Immature natural killer cell (primary cell): ENCODE results near the gene ENKUR. TPM values are rescaled to one million over a fixed set of nuclear protein-coding genes. Genes with fewer than 3 reads are reported as not detected.

Experiments used
- DNase-seq, 3 donors: peaks; one replicate each; pipeline ENCODE4 v3.0.0; 2022; ENCODE audit warnings: mixed read lengths in 1 of 3
- H3K27ac Mint-ChIP-seq, 6 donors: one replicate each; pipeline ENCODE4 v1.8.0; 2020; ENCODE audit warnings: mixed read lengths in 6 of 6, mild to moderate bottlenecking in 5 of 6, inconsistent platforms in 4 of 6, moderate library complexity in 3 of 6
- H3K27me3 Mint-ChIP-seq, 3 donors: one replicate each; pipeline ENCODE4 v1.8.0; 2020 to 2021; ENCODE audit warnings: low read depth in 3 of 3, mild to moderate bottlenecking in 3 of 3, mixed read lengths in 3 of 3, moderate library complexity in 3 of 3, inconsistent platforms in 1 of 3
- H3K36me3 Mint-ChIP-seq, 3 donors: one replicate each; pipeline ENCODE4 v1.8.0; 2020; ENCODE audit warnings: mixed read lengths in 3 of 3, inconsistent platforms in 2 of 3, mild to moderate bottlenecking in 2 of 3
- H3K4me1 Mint-ChIP-seq, 2 donors: one replicate each; pipeline ENCODE4 v1.8.0; 2020; ENCODE audit warnings: inconsistent platforms in 2 of 2, mild to moderate bottlenecking in 2 of 2, mixed read lengths in 2 of 2, moderate library complexity in 1 of 2
- H3K4me3 Mint-ChIP-seq, 5 donors: one replicate each; pipeline ENCODE4 v1.8.0; 2020; ENCODE audit warnings: mild to moderate bottlenecking in 5 of 5, mixed read lengths in 5 of 5, inconsistent platforms in 3 of 5, moderate library complexity in 3 of 5
- H3K9me3 Mint-ChIP-seq, 6 donors: one replicate each; pipeline ENCODE4 v1.8.0; 2020; ENCODE audit warnings: mild to moderate bottlenecking in 6 of 6, mixed read lengths in 6 of 6, inconsistent platforms in 4 of 6, moderate library complexity in 3 of 6
- polyA plus RNA-seq, 3 donors: library from polyadenylated mRNA; unstranded; fragments of 300-500 nt; fragmentation: Illumina TruSeq; gene quantifications; one replicate each; pipeline ENCODE4 v1.2.3, GENCODE V29; 2021

The ENKUR gene
- polyA plus RNA-seq, 3 donors from 2014 or later = 0.12 to 1.4 TPM; not detected in 1

DNA sequence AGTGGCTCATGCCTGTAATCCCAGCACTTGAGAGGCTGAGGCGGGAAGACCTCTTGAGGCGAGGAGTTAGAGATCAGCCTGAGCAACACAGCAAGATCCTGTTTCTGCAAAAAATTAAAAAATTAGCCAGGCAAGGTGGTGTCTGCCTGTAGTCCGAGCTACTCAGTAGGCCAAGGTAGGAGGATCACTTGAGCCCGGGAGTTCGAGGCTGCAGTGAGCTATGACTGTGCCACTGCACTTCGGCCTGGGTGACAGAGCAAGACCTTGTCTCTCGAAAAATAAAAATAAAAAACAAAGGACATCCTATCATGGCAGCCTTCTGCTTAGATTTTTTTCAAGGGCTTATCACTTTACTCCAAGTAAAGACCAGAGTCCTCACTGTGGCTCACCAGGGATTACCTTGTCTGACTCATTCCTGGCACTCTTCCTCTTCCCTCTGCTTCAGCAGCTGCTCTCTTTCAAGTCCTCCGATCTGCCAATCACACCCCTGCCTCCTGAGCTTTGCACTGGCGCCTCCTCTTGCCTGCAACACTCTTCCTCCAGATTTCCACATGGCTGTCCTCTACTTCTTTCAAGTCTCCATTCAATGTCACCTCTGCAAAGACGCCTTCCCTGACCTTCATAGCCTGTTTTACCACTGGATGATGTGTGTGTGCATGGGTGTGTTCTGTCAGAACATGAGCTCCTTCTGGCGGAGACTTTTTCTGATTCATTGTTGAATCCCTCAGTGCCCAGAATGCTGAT lies 71.3 kb downstream of the ENKUR start:
- no peak for DNase-seq
- Mint-ChIP-seq H3K27me3 (peaks cover 0 to 4% (median 2%) of the 10 kb centered on the region in 3 donors), H3K9me3 (no peaks in the 10 kb centered on the region), H3K4me1 (no peaks in the 10 kb centered on the region), H3K4me3 (no peak overlapping the region), H3K27ac (peak overlapping the region in 2 of 6 donors; percentile 5 to 24), H3K36me3 (peaks cover 0 to 4% (median 0%) of the 10 kb centered on the region in 3 donors)

GRCh38 chr10:24938525-24938924 lies 77.4 kb downstream of the ENKUR start:
- Mint-ChIP-seq H3K4me3 (no peak overlapping the region), H3K36me3 (peaks cover 0 to 9% (median 0%) of the 10 kb centered on the region in 3 donors), H3K27ac (no peak overlapping the region)

GRCh38 chr10:24938076-24938475 lies 77.9 kb downstream of the ENKUR start:
- H3K27ac Mint-ChIP-seq = no peak overlapping the region
- H3K4me1 Mint-ChIP-seq = peaks cover 12 to 21% of the 10 kb centered on the region in 2 donors
- H3K36me3 Mint-ChIP-seq = peaks cover 0 to 9% (median 0%) of the 10 kb centered on the region in 3 donors
- no peak for DNase-seq
- H3K9me3 Mint-ChIP-seq = no peaks in the 10 kb centered on the region
- H3K4me3 Mint-ChIP-seq = no peak overlapping the region
- peaks cover 0 to 5% (median 0%) of the 10 kb centered on the region in 3 donors for H3K27me3 Mint-ChIP-seq

More at GRCh38 chr10:24938525-24938924, 77.4 kb downstream of the ENKUR start:
- no peak for DNase-seq
- Mint-ChIP-seq H3K9me3 (no peaks in the 10 kb centered on the region), H3K27me3 (peaks cover 0 to 6% (median 0%) of the 10 kb centered on the region in 3 donors), H3K4me1 (peaks cover 12 to 21% of the 10 kb centered on the region in 2 donors)

DNA sequence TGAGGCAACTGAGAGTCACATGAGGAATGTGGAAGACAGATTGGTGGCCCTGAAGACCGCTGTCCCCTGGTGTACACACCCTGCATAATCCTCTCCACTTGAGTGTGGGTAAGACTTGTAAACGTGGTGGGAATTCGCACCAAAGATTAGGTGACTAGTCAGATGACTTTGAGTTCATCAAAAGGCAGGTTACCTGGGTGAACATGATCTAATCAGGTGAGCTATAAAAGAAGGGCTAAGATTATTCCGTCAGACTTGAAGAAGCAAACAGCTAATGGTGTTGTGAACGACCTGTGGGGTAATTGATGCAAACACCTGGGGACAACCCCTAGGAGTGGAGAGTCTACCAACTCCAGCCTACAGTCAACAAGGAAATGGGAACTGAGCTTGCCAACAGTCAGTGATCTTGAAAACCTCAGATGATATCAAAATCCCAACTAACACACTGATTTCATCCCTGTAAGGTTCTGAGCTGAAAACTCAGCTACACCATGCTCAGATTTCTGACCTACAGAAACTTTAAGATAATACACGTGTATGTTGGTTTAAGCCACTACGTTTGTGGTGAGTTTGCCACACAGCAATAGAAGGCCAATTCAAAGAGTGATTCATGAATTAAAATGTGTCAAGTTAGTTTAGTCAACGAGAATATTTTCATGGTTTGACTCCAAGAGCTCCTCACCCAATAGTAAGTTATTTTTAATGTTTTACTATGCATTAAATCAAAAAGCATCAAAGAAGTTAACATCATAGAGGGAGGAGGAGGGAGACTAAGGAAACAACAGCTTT lies 80.3 kb downstream of the ENKUR start:
- Mint-ChIP-seq H3K4me1 (peaks cover 12 to 21% of the 10 kb centered on the region in 2 donors), H3K36me3 (peaks cover 0 to 9% (median 0%) of the 10 kb centered on the region in 3 donors), H3K27ac (no peak overlapping the region), H3K4me3 (no peak overlapping the region), H3K9me3 (no peaks in the 10 kb centered on the region), H3K27me3 (peaks cover 0 to 5% (median 3%) of the 10 kb centered on the region in 3 donors)
- no peak for DNase-seq

Other genes with a start within 250 kb of the ENKUR start
- gene PRTFDC1, start 63.6 kb downstream of the ENKUR start, polyA plus RNA-seq = 1 to 10 TPM in 1 of 3 donors, under 1 TPM in 1, not detected in 1; 0.40 to 1.3 TPM
- gene THNSL1, start 454 bp upstream of the ENKUR start, polyA plus RNA-seq = 1 to 10 TPM in 2 of 3 donors, under 1 TPM in 1; 0.90 to 2.0 (median 1.9) TPM
- gene GPR158, start 158.8 kb upstream of the ENKUR start, polyA plus RNA-seq = not detected